Hepatocyte (in vitro differentiated cells): ENCODE results near the gene SH3RF3.

Experiments
- CTCF ChIP-seq: fragments of 200-600 bp; sonication (generic); IDR thresholded peaks from 2 replicates; pipeline ENCODE4 v1.5.1; 2016; ENCODE audit warnings: antibody characterized with exemption, mild to moderate bottlenecking; ENCODE audit not compliant: poor library complexity
- EZH2 ChIP-seq: fragments of 200-600 bp; sonication (generic); IDR thresholded peaks from 2 replicates; pipeline ENCODE4 v1.6.1; 2016; ENCODE audit warnings: antibody characterized with exemption, mild to moderate bottlenecking, borderline replicate concordance

DNA sequence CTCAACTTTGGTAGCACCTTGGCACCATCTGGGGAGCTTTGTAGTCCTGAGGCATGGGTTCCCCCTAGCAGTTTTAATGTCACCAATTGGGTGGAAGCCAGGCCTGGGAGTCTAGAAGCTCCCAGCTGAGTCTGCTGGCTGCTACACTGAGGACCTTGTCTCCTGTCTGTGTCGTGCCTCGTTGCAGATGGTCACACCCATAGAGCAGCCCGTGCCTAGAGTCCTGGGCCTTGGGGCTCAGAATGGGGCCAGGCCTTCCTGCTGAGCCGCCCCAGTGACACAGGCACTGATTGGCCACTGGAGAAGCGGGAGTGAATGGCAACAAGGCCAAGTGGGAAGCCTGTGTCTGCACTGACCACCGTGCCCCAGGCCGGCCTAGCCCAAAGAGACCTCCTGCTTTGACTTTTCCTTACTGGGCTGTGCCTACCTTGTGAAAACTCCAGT, 113.2 kb downstream of the SH3RF3 start:
- no peak for TF ChIP-seq CTCF
- no peak for TF ChIP-seq EZH2
